Measurements from ENCODE around the gene MAK. TPM values are rescaled to one million over a fixed set of nuclear protein-coding genes. Genes with fewer than 3 reads are reported as not detected.

Gene MAK
- total and polyA plus RNA-seq, 2 donors (not counting 1 experiment from before 2014, with no cell fraction given) = 0.04 TPM; not detected in 1

DNA sequence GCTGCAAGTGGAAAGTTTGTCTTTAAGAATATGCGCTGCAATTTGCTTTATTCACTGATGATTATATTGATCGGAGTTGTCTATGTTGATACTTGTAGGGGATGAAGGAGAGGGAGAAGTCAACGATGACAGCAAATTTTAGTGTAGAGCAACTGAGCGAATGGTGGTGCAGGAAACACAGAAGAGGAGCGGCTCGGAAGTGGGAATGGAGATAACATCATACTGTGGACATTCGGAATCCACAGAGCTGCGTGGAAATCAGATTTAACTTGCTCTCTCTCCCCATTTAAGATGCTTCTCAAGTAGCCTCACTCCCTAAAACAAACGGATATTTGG lies 91.5 kb downstream of the MAK start:
- H3K9ac ChIP-seq (ENCODE audit: low read length) = peak overlapping the region; percentile 79
- Mint-ChIP-seq H3K4me3 (peak overlapping the region; percentile 95), H3K4me1 (peaks cover 29% of the 10 kb centered on the region), H3K27me3 (no peaks in the 10 kb centered on the region), H3K27ac (peak overlapping the region; percentile 91), H3K9me3 (ENCODE audit: insufficient read depth) (no peaks in the 10 kb centered on the region)
- peaks cover 7% of the 10 kb centered on the region for H4K20me1 ChIP-seq (ENCODE audit: control insufficient read depth, insufficient read depth, low read length, poor library complexity, severe bottlenecking)
- peak overlapping the region; percentile 64 to 89 (median 85) for H3K4me3 ChIP-seq (ENCODE audit: control extremely low read depth in 1 of 5, extremely low read depth in 1 of 5, insufficient read depth in 1 of 5, low read depth in 2 of 5, low read length in 4 of 5)
- H3K4me1 ChIP-seq (ENCODE audit: control insufficient read depth in 2 of 2, insufficient read depth in 2 of 2, low read length in 2 of 2) = peaks cover 17 to 25% of the 10 kb centered on the region in 2 donors
- ATAC-seq (ENCODE audit: low read depth) = no peak
- H3K4me2 ChIP-seq (replicated peaks; ENCODE audit: low read depth, low read length, poor library complexity, severe bottlenecking) = peak overlapping the region; percentile 86
- WGBS (ENCODE audit: insufficient coverage) = 44% methylated on average over 9 of the region's 9 CpGs
- H3K27me3 ChIP-seq (replicated peaks in 1 of 4; ENCODE audit: control extremely low read depth in 1 of 4, control insufficient read depth in 3 of 4, insufficient read depth in 4 of 4, low read length in 3 of 4) = no peaks in the 10 kb centered on the region
- no peaks in the 10 kb centered on the region for H3K9me3 ChIP-seq (ENCODE audit: control extremely low read depth in 1 of 3, control insufficient read depth in 2 of 3, insufficient read depth in 1 of 3, low read length in 2 of 3)
- peaks cover 4 to 17% of the 10 kb centered on the region in 2 experiments for H3K36me3 ChIP-seq (replicated peaks in 1 of 2; ENCODE audit: control extremely low read depth in 1 of 2, control insufficient read depth in 1 of 2, extremely low read depth in 1 of 2, insufficient read depth in 2 of 2, low read length in 1 of 2)
- DNase-seq = no peak
- H2AFZ ChIP-seq (ENCODE audit: insufficient read depth, low read depth, low read length, poor library complexity, severe bottlenecking) = peak overlapping the region; percentile 91
- intact Hi-C loops (cut with micrococcal nuclease) = loop anchor here (1.0 to 5.0 kb wide), 8 partner anchors 24 to 790 kb away; partner anchors contain the start of genes C6orf52, MAK, PAK1IP1 and SMIM13
- POLR2A ChIA-PET = interaction anchor here (0.5 to 1.5 kb wide), 5 partner anchors 14 to 52 kb away, joined by 3 to 9 read pairs (median 3); partner anchors contain the start of genes C6orf52, PAK1IP1 and TMEM14C
- no peak for TF ChIP-seq EZH2 (IDR thresholded peaks at IDR 0.05; ENCODE audit: borderline replicate concordance, insufficient read depth, low read depth, low read length, poor library complexity, severe bottlenecking)
- TF ChIP-seq, protein P1, sequence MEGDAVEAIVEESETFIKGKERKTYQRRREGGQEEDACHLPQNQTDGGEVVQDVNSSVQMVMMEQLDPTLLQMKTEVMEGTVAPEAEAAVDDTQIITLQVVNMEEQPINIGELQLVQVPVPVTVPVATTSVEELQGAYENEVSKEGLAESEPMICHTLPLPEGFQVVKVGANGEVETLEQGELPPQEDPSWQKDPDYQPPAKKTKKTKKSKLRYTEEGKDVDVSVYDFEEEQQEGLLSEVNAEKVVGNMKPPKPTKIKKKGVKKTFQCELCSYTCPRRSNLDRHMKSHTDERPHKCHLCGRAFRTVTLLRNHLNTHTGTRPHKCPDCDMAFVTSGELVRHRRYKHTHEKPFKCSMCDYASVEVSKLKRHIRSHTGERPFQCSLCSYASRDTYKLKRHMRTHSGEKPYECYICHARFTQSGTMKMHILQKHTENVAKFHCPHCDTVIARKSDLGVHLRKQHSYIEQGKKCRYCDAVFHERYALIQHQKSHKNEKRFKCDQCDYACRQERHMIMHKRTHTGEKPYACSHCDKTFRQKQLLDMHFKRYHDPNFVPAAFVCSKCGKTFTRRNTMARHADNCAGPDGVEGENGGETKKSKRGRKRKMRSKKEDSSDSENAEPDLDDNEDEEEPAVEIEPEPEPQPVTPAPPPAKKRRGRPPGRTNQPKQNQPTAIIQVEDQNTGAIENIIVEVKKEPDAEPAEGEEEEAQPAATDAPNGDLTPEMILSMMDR (IDR thresholded peaks at IDR 0.05) = no peak
- peak overlapping the region in 1 of 2 donors; percentile 76 for H3K27ac ChIP-seq (ENCODE audit: low read length in 2 of 2)
- CTCF ChIA-PET = interaction anchor here (0.6 to 4.2 kb wide), 6 partner anchors 10 to 271 kb away, joined by 3 to 18 read pairs (median 3); no protein-coding TSS in a partner anchor
- peaks cover 36% of the 10 kb centered on the region for H3K79me2 ChIP-seq (ENCODE audit: control insufficient read depth, insufficient read depth, low read length)

DNA sequence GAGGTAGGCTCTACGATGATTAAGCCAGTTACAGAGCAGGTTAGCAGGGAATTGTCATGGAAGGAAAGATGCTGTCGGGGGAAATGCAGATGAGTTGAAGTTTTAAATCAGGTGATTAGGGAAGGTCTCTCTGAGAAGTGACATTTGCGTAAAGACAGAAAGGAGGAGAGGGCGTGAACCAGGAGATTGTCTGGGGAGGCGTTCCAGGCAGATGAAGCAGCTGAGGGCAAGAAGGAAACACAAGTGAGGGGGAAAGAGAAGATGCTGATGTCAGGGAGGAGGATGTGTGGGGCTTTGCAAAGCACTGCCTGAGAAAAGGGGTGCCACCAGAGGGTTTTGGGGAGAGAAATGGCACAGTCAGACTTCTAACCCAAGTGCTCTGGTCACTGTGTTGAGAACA lies 93.2 kb downstream of the MAK start:
- no peak overlapping the region for H3K27ac ChIP-seq (ENCODE audit: low read length in 2 of 2)
- no peaks in the 10 kb centered on the region for H3K9me3 Mint-ChIP-seq (ENCODE audit: insufficient read depth)
- ChIA-PET CTCF (no interaction called here), POLR2A (no interaction called here)
- H3K27me3 Mint-ChIP-seq = no peaks in the 10 kb centered on the region
- H3K27me3 ChIP-seq (replicated peaks in 1 of 4; ENCODE audit: control extremely low read depth in 1 of 4, control insufficient read depth in 3 of 4, insufficient read depth in 4 of 4, low read length in 3 of 4) = no peaks in the 10 kb centered on the region
- peaks cover 2 to 7% of the 10 kb centered on the region in 2 experiments for H3K36me3 ChIP-seq (replicated peaks in 1 of 2; ENCODE audit: control extremely low read depth in 1 of 2, control insufficient read depth in 1 of 2, extremely low read depth in 1 of 2, insufficient read depth in 2 of 2, low read length in 1 of 2)
- no peak overlapping the region for H3K4me3 Mint-ChIP-seq
- intact Hi-C loops (cut with micrococcal nuclease) = loop anchor here (5.0 kb wide), 2 partner anchors 343 to 792 kb away; partner anchors contain the start of gene TMEM170B
- no peak for ATAC-seq (ENCODE audit: low read depth)
- peaks cover 29% of the 10 kb centered on the region for H3K4me1 Mint-ChIP-seq
- H3K4me1 ChIP-seq (ENCODE audit: control insufficient read depth in 2 of 2, insufficient read depth in 2 of 2, low read length in 2 of 2) = peaks cover 17 to 25% of the 10 kb centered on the region in 2 donors
- no peak overlapping the region for H3K27ac Mint-ChIP-seq
- DNase-seq = no peak
- no peaks in the 10 kb centered on the region for H3K9me3 ChIP-seq (ENCODE audit: control extremely low read depth in 1 of 3, control insufficient read depth in 2 of 3, insufficient read depth in 1 of 3, low read length in 2 of 3)
- H3K9ac ChIP-seq (ENCODE audit: low read length) = no peak overlapping the region
- peaks cover 29% of the 10 kb centered on the region for H3K79me2 ChIP-seq (ENCODE audit: control insufficient read depth, insufficient read depth, low read length)
- H4K20me1 ChIP-seq (ENCODE audit: control insufficient read depth, insufficient read depth, low read length, poor library complexity, severe bottlenecking) = no peaks in the 10 kb centered on the region
- WGBS (ENCODE audit: insufficient coverage) = 96% methylated on average over 5 of the region's 5 CpGs
- no peak overlapping the region for H3K4me2 ChIP-seq (replicated peaks; ENCODE audit: low read depth, low read length, poor library complexity, severe bottlenecking)
- no peak overlapping the region for H2AFZ ChIP-seq (ENCODE audit: insufficient read depth, low read depth, low read length, poor library complexity, severe bottlenecking)
- TF ChIP-seq EZH2 (IDR thresholded peaks at IDR 0.05; ENCODE audit: borderline replicate concordance, insufficient read depth, low read depth, low read length, poor library complexity, severe bottlenecking) = no peak
- TF ChIP-seq, protein P1 (IDR thresholded peaks at IDR 0.05) = no peak
- no peak overlapping the region for H3K4me3 ChIP-seq (ENCODE audit: control extremely low read depth in 1 of 5, extremely low read depth in 1 of 5, insufficient read depth in 1 of 5, low read depth in 2 of 5, low read length in 4 of 5)
